Liver (tissue), 3 donors: ENCODE results near the gene CHSY1.
A peak's percentile ranks its signal among the peaks of the same experiment; 100 is the strongest.

Experiments
- EGR1 ChIP-seq, 2 donors: IDR thresholded peaks; 2 replicates each; pipeline ENCODE4 v1.6.1; 2016 to 2018; ENCODE audit warnings: antibody characterized with exemption in 2 of 2, low read depth in 2 of 2
- FOXA1 ChIP-seq: IDR thresholded peaks from 2 replicates; pipeline ENCODE4 v1.6.1; 2016; ENCODE audit warnings: antibody characterized with exemption
- FOXA2 ChIP-seq: IDR thresholded peaks from 2 replicates; pipeline ENCODE4 v1.6.1; 2016; ENCODE audit warnings: antibody characterized with exemption
- GABPA ChIP-seq, 2 donors: IDR thresholded peaks in 1 of 2; conservative IDR thresholded peaks in 1 of 2; 2 replicates each; pipeline ENCODE4 v1.6.1; 2016; ENCODE audit warnings: antibody characterized with exemption in 2 of 2, mild to moderate bottlenecking in 1 of 2, moderate library complexity in 1 of 2
- JUND ChIP-seq, 2 donors: IDR thresholded peaks; 2 replicates each; pipeline ENCODE4 v1.6.1; 2016; ENCODE audit warnings: antibody characterized with exemption in 2 of 2
- NR2F2 ChIP-seq: IDR thresholded peaks from 2 replicates; pipeline ENCODE4 v1.6.1; 2016; ENCODE audit warnings: antibody characterized with exemption
- RAD21 ChIP-seq, 2 donors: IDR thresholded peaks; 2 replicates each; pipeline ENCODE4 v1.6.1; 2016; ENCODE audit warnings: antibody characterized with exemption in 2 of 2, mild to moderate bottlenecking in 2 of 2
- SP1 ChIP-seq: IDR thresholded peaks from 2 replicates; pipeline ENCODE4 v1.6.1; 2018; ENCODE audit warnings: antibody characterized with exemption, mild to moderate bottlenecking
- TAF1 ChIP-seq: conservative IDR thresholded peaks from 2 replicates; pipeline ENCODE4 v1.6.1; 2016; ENCODE audit warnings: antibody characterized with exemption, mild to moderate bottlenecking
- YY1 ChIP-seq: IDR thresholded peaks from 2 replicates; pipeline ENCODE4 v1.6.1; 2016; ENCODE audit warnings: antibody characterized with exemption, mild to moderate bottlenecking
- TF ChIP-seq, protein P1 (sequence below): fragments of 150-350 bp; IDR thresholded peaks from 2 replicates; pipeline ENCODE4 v1.5.1; 2017; ENCODE audit warnings: improper control_type of control experiment, low read depth, low read length; ENCODE audit not compliant: missing input control
- TF ChIP-seq, protein P2 (sequence below): IDR thresholded peaks from 2 replicates; pipeline ENCODE4 v1.6.1; 2016; ENCODE audit warnings: antibody characterized with exemption, mild to moderate bottlenecking
- TF ChIP-seq, protein P3 (sequence below): IDR thresholded peaks from 2 replicates; pipeline ENCODE4 v1.6.1; 2016; ENCODE audit warnings: antibody characterized with exemption
- TF ChIP-seq, protein P4 (sequence below): IDR thresholded peaks from 2 replicates; pipeline ENCODE4 v1.6.1; 2016; ENCODE audit warnings: antibody characterized with exemption
- donor health status: healthy.
- donor health status: healthy.

DNA sequence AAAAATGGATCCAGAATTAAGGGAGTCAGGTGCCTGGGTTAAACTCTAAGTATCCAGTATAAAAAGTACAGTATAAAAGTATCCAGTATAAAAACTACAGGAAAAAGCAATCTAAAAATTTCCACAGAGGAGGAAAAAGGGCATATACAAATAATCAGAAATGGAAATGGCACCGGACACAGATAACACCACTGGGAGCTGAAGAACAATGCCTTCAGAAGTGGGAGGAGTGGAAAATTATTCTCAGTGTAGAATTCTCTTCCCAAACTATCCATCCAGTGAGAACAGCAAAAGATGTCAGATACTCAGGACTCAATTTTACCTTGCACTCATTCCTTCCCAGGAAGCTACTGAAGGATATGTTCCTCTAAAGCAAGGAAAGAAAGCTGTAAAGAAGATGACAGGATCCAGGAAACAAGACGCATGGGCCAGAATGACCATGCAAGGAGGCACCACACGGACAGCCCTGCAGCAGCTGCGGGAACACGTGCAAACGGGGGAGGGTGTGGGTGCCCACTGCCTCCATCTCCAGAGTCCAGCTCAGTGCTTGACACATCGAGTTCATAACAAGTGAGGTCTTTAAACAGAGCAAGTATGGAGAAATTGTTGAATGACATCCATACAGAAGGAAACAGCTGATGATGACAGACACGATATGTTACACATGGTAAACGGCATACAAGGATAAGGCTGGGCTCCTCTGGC, 68.5 kb downstream of the CHSY1 start:
- TF ChIP-seq, protein P1, sequence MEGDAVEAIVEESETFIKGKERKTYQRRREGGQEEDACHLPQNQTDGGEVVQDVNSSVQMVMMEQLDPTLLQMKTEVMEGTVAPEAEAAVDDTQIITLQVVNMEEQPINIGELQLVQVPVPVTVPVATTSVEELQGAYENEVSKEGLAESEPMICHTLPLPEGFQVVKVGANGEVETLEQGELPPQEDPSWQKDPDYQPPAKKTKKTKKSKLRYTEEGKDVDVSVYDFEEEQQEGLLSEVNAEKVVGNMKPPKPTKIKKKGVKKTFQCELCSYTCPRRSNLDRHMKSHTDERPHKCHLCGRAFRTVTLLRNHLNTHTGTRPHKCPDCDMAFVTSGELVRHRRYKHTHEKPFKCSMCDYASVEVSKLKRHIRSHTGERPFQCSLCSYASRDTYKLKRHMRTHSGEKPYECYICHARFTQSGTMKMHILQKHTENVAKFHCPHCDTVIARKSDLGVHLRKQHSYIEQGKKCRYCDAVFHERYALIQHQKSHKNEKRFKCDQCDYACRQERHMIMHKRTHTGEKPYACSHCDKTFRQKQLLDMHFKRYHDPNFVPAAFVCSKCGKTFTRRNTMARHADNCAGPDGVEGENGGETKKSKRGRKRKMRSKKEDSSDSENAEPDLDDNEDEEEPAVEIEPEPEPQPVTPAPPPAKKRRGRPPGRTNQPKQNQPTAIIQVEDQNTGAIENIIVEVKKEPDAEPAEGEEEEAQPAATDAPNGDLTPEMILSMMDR: no peak
- no peak for TF ChIP-seq SP1
- TF ChIP-seq RAD21 (IDR thresholded peaks at IDR 0.05): no peak
- TF ChIP-seq, protein P2, sequence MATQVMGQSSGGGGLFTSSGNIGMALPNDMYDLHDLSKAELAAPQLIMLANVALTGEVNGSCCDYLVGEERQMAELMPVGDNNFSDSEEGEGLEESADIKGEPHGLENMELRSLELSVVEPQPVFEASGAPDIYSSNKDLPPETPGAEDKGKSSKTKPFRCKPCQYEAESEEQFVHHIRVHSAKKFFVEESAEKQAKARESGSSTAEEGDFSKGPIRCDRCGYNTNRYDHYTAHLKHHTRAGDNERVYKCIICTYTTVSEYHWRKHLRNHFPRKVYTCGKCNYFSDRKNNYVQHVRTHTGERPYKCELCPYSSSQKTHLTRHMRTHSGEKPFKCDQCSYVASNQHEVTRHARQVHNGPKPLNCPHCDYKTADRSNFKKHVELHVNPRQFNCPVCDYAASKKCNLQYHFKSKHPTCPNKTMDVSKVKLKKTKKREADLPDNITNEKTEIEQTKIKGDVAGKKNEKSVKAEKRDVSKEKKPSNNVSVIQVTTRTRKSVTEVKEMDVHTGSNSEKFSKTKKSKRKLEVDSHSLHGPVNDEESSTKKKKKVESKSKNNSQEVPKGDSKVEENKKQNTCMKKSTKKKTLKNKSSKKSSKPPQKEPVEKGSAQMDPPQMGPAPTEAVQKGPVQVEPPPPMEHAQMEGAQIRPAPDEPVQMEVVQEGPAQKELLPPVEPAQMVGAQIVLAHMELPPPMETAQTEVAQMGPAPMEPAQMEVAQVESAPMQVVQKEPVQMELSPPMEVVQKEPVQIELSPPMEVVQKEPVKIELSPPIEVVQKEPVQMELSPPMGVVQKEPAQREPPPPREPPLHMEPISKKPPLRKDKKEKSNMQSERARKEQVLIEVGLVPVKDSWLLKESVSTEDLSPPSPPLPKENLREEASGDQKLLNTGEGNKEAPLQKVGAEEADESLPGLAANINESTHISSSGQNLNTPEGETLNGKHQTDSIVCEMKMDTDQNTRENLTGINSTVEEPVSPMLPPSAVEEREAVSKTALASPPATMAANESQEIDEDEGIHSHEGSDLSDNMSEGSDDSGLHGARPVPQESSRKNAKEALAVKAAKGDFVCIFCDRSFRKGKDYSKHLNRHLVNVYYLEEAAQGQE: no peak
- no peak for TF ChIP-seq GABPA (IDR thresholded peaks at IDR 0.05 in 1 of 2, conservative IDR thresholded peaks at IDR 0.05 in 1 of 2)
- no peak for TF ChIP-seq TAF1
- TF ChIP-seq, protein P3, sequence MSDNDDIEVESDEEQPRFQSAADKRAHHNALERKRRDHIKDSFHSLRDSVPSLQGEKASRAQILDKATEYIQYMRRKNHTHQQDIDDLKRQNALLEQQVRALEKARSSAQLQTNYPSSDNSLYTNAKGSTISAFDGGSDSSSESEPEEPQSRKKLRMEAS: no peak
- TF ChIP-seq JUND (IDR thresholded peaks at IDR 0.05): no peak
- TF ChIP-seq FOXA2: no peak
- TF ChIP-seq, protein P4, sequence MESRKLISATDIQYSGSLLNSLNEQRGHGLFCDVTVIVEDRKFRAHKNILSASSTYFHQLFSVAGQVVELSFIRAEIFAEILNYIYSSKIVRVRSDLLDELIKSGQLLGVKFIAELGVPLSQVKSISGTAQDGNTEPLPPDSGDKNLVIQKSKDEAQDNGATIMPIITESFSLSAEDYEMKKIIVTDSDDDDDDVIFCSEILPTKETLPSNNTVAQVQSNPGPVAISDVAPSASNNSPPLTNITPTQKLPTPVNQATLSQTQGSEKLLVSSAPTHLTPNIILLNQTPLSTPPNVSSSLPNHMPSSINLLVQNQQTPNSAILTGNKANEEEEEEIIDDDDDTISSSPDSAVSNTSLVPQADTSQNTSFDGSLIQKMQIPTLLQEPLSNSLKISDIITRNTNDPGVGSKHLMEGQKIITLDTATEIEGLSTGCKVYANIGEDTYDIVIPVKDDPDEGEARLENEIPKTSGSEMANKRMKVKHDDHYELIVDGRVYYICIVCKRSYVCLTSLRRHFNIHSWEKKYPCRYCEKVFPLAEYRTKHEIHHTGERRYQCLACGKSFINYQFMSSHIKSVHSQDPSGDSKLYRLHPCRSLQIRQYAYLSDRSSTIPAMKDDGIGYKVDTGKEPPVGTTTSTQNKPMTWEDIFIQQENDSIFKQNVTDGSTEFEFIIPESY: no peak
- no peak for TF ChIP-seq FOXA1
- TF ChIP-seq YY1: no peak
- no peak for TF ChIP-seq EGR1 (IDR thresholded peaks at IDR 0.05; ENCODE audit: low read depth in 2 of 2)
- TF ChIP-seq NR2F2: peak; percentile 36
